ENCODE results near the gene FAIM. TPM values are rescaled to one million over a fixed set of nuclear protein-coding genes. Genes with fewer than 3 reads are reported as not detected.

Gene FAIM
- total RNA-seq, 1 donor: 13.0 TPM

DNA sequence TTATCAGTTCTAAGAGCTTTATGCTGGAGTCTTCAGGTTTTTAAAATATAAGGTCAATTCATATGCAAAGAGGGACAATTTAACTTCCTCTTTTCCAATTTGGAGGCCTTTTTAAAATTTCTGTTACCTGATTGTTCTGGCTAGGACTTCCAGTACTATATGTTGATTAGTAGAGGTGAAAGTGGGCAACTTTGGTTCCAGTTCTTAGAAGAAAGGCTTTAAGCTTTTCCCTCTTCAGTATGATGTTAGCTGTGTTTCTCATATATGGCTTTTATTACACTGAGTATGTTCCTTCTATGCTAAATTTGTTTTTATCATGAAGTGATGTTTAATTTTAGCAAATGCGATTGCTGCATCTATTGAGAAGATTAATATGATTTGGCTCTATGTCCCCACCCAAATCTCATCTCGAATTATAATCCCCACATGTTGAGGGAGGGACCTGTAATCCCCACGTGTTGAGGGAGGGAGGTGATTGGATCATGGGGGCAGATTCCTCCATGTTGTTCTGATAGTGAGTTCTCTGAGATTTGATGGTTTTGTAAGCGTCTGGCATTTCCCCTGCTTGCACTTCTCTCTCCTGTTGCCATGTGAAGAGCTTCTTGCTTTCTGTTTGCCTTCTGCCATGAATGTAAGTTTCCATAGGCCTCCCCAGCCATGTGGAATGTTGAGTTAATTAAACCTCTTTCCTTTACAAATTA is 33.8 kb downstream of the FAIM start:
- Histone ChIP-seq H3K4me3 (ENCODE audit: insufficient read depth, low read length) (no peak overlapping the region), H3K9me3 (ENCODE audit: low read depth, low read length) (no peaks in the 10 kb centered on the region), H3K36me3 (ENCODE audit: insufficient read depth, low read length) (no peaks in the 10 kb centered on the region), H3K4me2 (ENCODE audit: insufficient read depth, low read length) (no peak overlapping the region), H3K79me2 (ENCODE audit: insufficient read depth, low read length) (no peaks in the 10 kb centered on the region), H4K20me1 (ENCODE audit: insufficient read depth, low read length) (no peaks in the 10 kb centered on the region), H3K4me1 (ENCODE audit: insufficient read depth, low read length) (no peaks in the 10 kb centered on the region), H3K27me3 (ENCODE audit: insufficient read depth, low read length) (no peaks in the 10 kb centered on the region), H3K27ac (ENCODE audit: low read depth, low read length) (no peak overlapping the region), H2AFZ (ENCODE audit: low read length) (no peak overlapping the region)
- DNase-seq (ENCODE audit: insufficient read length, low spot score, missing footprints): no peak
- TF ChIP-seq, protein P1, sequence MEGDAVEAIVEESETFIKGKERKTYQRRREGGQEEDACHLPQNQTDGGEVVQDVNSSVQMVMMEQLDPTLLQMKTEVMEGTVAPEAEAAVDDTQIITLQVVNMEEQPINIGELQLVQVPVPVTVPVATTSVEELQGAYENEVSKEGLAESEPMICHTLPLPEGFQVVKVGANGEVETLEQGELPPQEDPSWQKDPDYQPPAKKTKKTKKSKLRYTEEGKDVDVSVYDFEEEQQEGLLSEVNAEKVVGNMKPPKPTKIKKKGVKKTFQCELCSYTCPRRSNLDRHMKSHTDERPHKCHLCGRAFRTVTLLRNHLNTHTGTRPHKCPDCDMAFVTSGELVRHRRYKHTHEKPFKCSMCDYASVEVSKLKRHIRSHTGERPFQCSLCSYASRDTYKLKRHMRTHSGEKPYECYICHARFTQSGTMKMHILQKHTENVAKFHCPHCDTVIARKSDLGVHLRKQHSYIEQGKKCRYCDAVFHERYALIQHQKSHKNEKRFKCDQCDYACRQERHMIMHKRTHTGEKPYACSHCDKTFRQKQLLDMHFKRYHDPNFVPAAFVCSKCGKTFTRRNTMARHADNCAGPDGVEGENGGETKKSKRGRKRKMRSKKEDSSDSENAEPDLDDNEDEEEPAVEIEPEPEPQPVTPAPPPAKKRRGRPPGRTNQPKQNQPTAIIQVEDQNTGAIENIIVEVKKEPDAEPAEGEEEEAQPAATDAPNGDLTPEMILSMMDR (IDR thresholded peaks at IDR 0.05; ENCODE audit: extremely low read depth, low read depth, low read length): no peak

DNA sequence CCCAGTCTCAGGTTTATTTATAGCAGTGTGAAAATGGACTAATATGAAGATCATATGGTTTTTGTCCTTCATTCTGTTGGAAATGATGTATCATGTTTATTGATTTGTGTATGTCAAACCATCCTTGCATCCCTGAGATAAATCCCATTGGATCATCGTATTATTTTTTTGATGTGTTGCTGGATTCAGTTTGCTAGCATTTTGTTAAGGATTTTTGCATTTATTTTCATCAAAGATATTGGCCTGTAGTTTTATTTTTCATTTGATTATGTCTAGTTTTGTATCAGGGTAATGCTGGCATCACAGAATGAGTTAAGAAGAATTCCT is 34.3 kb downstream of the FAIM start:
- no peaks in the 10 kb centered on the region for H3K79me2 ChIP-seq (ENCODE audit: insufficient read depth, low read length)
- no peaks in the 10 kb centered on the region for H4K20me1 ChIP-seq (ENCODE audit: insufficient read depth, low read length)
- TF ChIP-seq, protein P1 (IDR thresholded peaks at IDR 0.05; ENCODE audit: extremely low read depth, low read depth, low read length): no peak
- no peak overlapping the region for H3K4me2 ChIP-seq (ENCODE audit: insufficient read depth, low read length)
- no peak overlapping the region for H2AFZ ChIP-seq (ENCODE audit: low read length)
- no peak for DNase-seq (ENCODE audit: insufficient read length, low spot score, missing footprints)
- H3K9me3 ChIP-seq (ENCODE audit: low read depth, low read length): no peaks in the 10 kb centered on the region
- no peaks in the 10 kb centered on the region for H3K4me1 ChIP-seq (ENCODE audit: insufficient read depth, low read length)
- H3K27me3 ChIP-seq (ENCODE audit: insufficient read depth, low read length): no peaks in the 10 kb centered on the region
- H3K4me3 ChIP-seq (ENCODE audit: insufficient read depth, low read length): no peak overlapping the region
- H3K27ac ChIP-seq (ENCODE audit: low read depth, low read length): no peak overlapping the region
- H3K36me3 ChIP-seq (ENCODE audit: insufficient read depth, low read length): no peaks in the 10 kb centered on the region

DNA sequence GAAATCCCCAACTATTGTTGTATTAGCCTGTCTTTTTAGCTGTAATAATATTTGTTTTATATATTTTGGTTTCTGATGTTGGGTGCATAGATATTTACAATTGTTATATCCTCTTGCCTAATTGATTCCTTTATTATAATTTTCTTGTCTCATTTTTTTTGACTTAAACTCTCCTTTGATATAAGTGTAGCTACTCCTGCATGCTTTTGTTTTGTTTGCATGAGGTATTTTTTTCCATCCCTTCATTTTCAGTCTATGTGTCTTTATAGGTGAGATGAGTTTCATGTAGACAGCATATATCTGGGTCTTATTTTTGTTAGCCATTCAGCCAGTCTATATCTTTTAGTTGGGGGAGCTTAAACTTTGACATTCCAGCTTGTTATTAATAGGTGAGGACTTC is 37.4 kb downstream of the FAIM start:
- no peak overlapping the region for H3K4me2 ChIP-seq (ENCODE audit: insufficient read depth, low read length)
- H3K36me3 ChIP-seq (ENCODE audit: insufficient read depth, low read length): peaks cover 15% of the 10 kb centered on the region
- no peaks in the 10 kb centered on the region for H3K79me2 ChIP-seq (ENCODE audit: insufficient read depth, low read length)
- H3K4me1 ChIP-seq (ENCODE audit: insufficient read depth, low read length): no peaks in the 10 kb centered on the region
- TF ChIP-seq, protein P1 (IDR thresholded peaks at IDR 0.05; ENCODE audit: extremely low read depth, low read depth, low read length): no peak
- no peaks in the 10 kb centered on the region for H4K20me1 ChIP-seq (ENCODE audit: insufficient read depth, low read length)
- H3K9me3 ChIP-seq (ENCODE audit: low read depth, low read length): no peaks in the 10 kb centered on the region
- no peak overlapping the region for H2AFZ ChIP-seq (ENCODE audit: low read length)
- no peaks in the 10 kb centered on the region for H3K27me3 ChIP-seq (ENCODE audit: insufficient read depth, low read length)
- no peak for DNase-seq (ENCODE audit: insufficient read length, low spot score, missing footprints)
- H3K27ac ChIP-seq (ENCODE audit: low read depth, low read length): no peak overlapping the region
- no peak overlapping the region for H3K4me3 ChIP-seq (ENCODE audit: insufficient read depth, low read length)

DNA sequence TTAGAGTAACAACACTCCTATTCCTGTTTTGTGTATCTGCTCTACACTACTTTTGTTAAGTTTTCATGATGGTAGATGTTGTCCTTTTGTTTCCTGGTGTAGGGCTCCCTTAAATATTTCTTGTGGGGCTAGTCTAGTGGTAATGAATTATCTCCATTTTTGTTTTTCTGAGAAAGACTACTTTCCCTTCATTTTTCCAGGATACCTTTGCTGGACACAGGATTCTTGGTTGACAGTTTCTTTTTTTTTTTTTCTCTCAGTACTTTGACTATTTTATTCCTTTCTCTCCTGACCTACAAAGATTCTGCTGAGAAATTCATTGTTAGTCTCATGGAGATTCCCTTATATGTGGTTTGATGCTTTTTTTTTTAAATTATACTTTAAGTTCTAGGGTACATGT is 37.9 kb downstream of the FAIM start:
- Histone ChIP-seq H4K20me1 (ENCODE audit: insufficient read depth, low read length) (no peaks in the 10 kb centered on the region), H2AFZ (ENCODE audit: low read length) (no peak overlapping the region), H3K4me2 (ENCODE audit: insufficient read depth, low read length) (no peak overlapping the region), H3K4me3 (ENCODE audit: insufficient read depth, low read length) (no peak overlapping the region), H3K27ac (ENCODE audit: low read depth, low read length) (no peak overlapping the region), H3K79me2 (ENCODE audit: insufficient read depth, low read length) (no peaks in the 10 kb centered on the region), H3K4me1 (ENCODE audit: insufficient read depth, low read length) (no peaks in the 10 kb centered on the region), H3K27me3 (ENCODE audit: insufficient read depth, low read length) (no peaks in the 10 kb centered on the region), H3K36me3 (ENCODE audit: insufficient read depth, low read length) (peaks cover 15% of the 10 kb centered on the region), H3K9me3 (ENCODE audit: low read depth, low read length) (no peaks in the 10 kb centered on the region)
- no peak for DNase-seq (ENCODE audit: insufficient read length, low spot score, missing footprints)
- TF ChIP-seq, protein P1 (IDR thresholded peaks at IDR 0.05; ENCODE audit: extremely low read depth, low read depth, low read length): no peak
